HG03108 (cell line): ENCODE results near the gene FGD5.
A peak's percentile ranks its signal among the peaks of the same experiment; 100 is the strongest.

ENCODE experiments used
- ATAC-seq: cut with Tn5 transposase; IDR thresholded peaks from one replicate; pipeline ENCODE4 v1.9.1; 2021; ENCODE audit warnings: moderate library complexity; ENCODE audit not compliant: unreplicated experiment

Gene FGD5

GRCh38 chr3:14923476-14923875 lies 104.7 kb downstream of the FGD5 start:
- ATAC-seq, result no peak

- ATAC-seq, result peak; percentile 50
These were observed 107.2 kb downstream of the FGD5 start for GRCh38 chr3:14925729-14926591.

- ATAC-seq, result no peak
These were observed 107.8 kb downstream of the FGD5 start for GRCh38 chr3:14926592-14926991.

- ATAC-seq, result no peak
These were observed 108.5 kb downstream of the FGD5 start for GRCh38 chr3:14927308-14927707.

- no peak for ATAC-seq
These were observed 110.7 kb downstream of the FGD5 start for GRCh38 chr3:14929310-14930074.

GRCh38 chr3:14933820-14934425 lies 115.2 kb downstream of the FGD5 start:
- ATAC-seq, result no peak

- ATAC-seq, result no peak
These were observed 117.0 kb downstream of the FGD5 start for GRCh38 chr3:14935592-14936345.

- no peak for ATAC-seq
These were observed 120.2 kb downstream of the FGD5 start for GRCh38 chr3:14938954-14939353.

GRCh38 chr3:14941871-14942270 lies 123.1 kb downstream of the FGD5 start:
- ATAC-seq, result no peak

GRCh38 chr3:14943042-14943441 lies 124.3 kb downstream of the FGD5 start:
- ATAC-seq, result peak; percentile 26

GRCh38 chr3:14946236-14946635 lies 127.5 kb downstream of the FGD5 start:
- ATAC-seq, result no peak

GRCh38 chr3:14946739-14947099 lies 128.0 kb downstream of the FGD5 start:
- ATAC-seq, result no peak

GRCh38 chr3:14947100-14947885 lies 128.5 kb downstream of the FGD5 start, which contains the start of gene NR2C2:
Gene NR2C2, plus strand, starts transcription at chr3:14947583. Its CDS starts 56,332 bp downstream, at chr3:15003915.
- ATAC-seq, result peak; percentile 41

- peak; percentile 86 for ATAC-seq
These were observed 129.3 kb downstream of the FGD5 start for GRCh38 chr3:14947886-14948608.

GRCh38 chr3:14948609-14949038 lies 129.9 kb downstream of the FGD5 start:
- no peak for ATAC-seq

- ATAC-seq, result no peak
These were observed 130.4 kb downstream of the FGD5 start for GRCh38 chr3:14949126-14949525.

- ATAC-seq, result no peak
These were observed 131.5 kb downstream of the FGD5 start for GRCh38 chr3:14950274-14950673.

- ATAC-seq, result no peak
These were observed 138.4 kb downstream of the FGD5 start for GRCh38 chr3:14957153-14957552.

GRCh38 chr3:14957925-14958324 lies 139.2 kb downstream of the FGD5 start:
- no peak for ATAC-seq
